Peyer's patch (tissue), 4 donors: ENCODE measurements around the gene LSM12. TPM values are rescaled to one million over a fixed set of nuclear protein-coding genes. Genes with fewer than 3 reads are reported as not detected.

Experiments used
- DNase-seq, 3 donors: peaks; one replicate each; pipeline ENCODE4 v3.0.0-alpha.2; 2017 to 2019
- H3K27ac ChIP-seq, 4 donors: fragments of 200-600 bp; sonication (generic); one replicate each; pipeline ENCODE4 v1.5.1; 2016 to 2019
- H3K27me3 ChIP-seq, 2 donors: fragments of 200-600 bp; sonication (generic); one replicate each; pipeline ENCODE4 v1.5.1; 2019
- H3K36me3 ChIP-seq, 3 donors: fragments of 200-600 bp; sonication (generic); one replicate each; pipeline ENCODE4 v1.5.1; 2016 to 2019
- H3K4me1 ChIP-seq, 4 donors: fragments of 200-600 bp; sonication (generic); one replicate each; pipeline ENCODE4 v1.5.1; 2016 to 2019
- H3K4me3 ChIP-seq, 4 donors: fragments of 200-600 bp; sonication (generic); 1 replicate in 3 of 4; 2 replicates in 1 of 4; pipeline ENCODE4 v1.5.1; 2016 to 2019; ENCODE audit warnings: mild to moderate bottlenecking in 1 of 4
- H3K9me3 ChIP-seq, 4 donors: fragments of 200-600 bp; sonication (generic); one replicate each; pipeline ENCODE4 v1.5.1; 2016 to 2019; ENCODE audit warnings: mild to moderate bottlenecking in 1 of 4
- CTCF ChIP-seq, 6 experiments: fragments of 450-650 bp in 4 of 6; fragments of 200-600 bp in 2 of 6; sonication (generic) in 1 of 6; IDR thresholded peaks; one replicate each; pipeline ENCODE4 v1.5.1; 2017 to 2019; ENCODE audit warnings: antibody characterized with exemption in 6 of 6, mild to moderate bottlenecking in 3 of 6, moderate library complexity in 1 of 6
- POLR2A ChIP-seq, 2 donors: fragments of 450-650 bp; IDR thresholded peaks; one replicate each; pipeline ENCODE4 v1.5.1; 2017; ENCODE audit warnings: antibody characterized with exemption in 2 of 2, mild to moderate bottlenecking in 2 of 2, moderate library complexity in 2 of 2
- total RNA-seq, 4 donors: library from RNA; depleted of rRNA; stranded (reverse); fragments of >200 nt; gene quantifications; one replicate each; pipeline ENCODE4 v1.1.0, GENCODE V29; 2016

LSM12 gene
- total RNA-seq = 10 to 100 TPM; 10.7 to 28.4 (median 26.1) TPM

- Histone ChIP-seq H3K27me3 (no peaks in the 10 kb centered on the region), H3K4me3 (peak within 1 kb of the TSS; percentile 83 to 97 (median 89)), H3K9me3 (no peaks in the 10 kb centered on the region), H3K36me3 (peaks cover 0 to 20% (median 0%) of the 10 kb centered on the region in 3 donors), H3K4me1 (peaks cover under 1 to 37% (median 8%) of the 10 kb centered on the region in 4 donors), H3K27ac (peak within 1 kb of the TSS; percentile 90 to 98 (median 96))
- TF ChIP-seq CTCF (IDR thresholded peaks at IDR 0.05) = no peak
- TF ChIP-seq POLR2A (IDR thresholded peaks at IDR 0.05) = peak; percentile 67 to 73
- peak; percentile 84 to 95 (median 94) for DNase-seq
Observed at GRCh38 chr17:44066204-44066930, at the start of gene LSM12. LSM12 (minus strand) TSS chr17:44066671; CDS start chr17:44066587, 84 bp downstream.

GRCh38 chr17:44115585-44116415, 49.3 kb upstream of the LSM12 start:
- TF ChIP-seq POLR2A (IDR thresholded peaks at IDR 0.05) = no peak
- TF ChIP-seq CTCF (IDR thresholded peaks at IDR 0.05) = peak; percentile 23 to 54 (median 41)
- no peaks in the 10 kb centered on the region for H3K9me3 ChIP-seq
- peaks cover 2 to 40% (median 14%) of the 10 kb centered on the region in 4 donors for H3K4me1 ChIP-seq
- peaks cover 0 to 25% (median 0%) of the 10 kb centered on the region in 3 donors for H3K36me3 ChIP-seq
- DNase-seq = no peak
- H3K27me3 ChIP-seq = no peaks in the 10 kb centered on the region
- H3K27ac ChIP-seq = no peak overlapping the region
- H3K4me3 ChIP-seq = no peak overlapping the region

- H3K4me1 ChIP-seq = peaks cover 9 to 47% (median 21%) of the 10 kb centered on the region in 4 donors
- TF ChIP-seq POLR2A (IDR thresholded peaks at IDR 0.05) (no peak), CTCF (IDR thresholded peaks at IDR 0.05) (no peak)
- H3K27ac ChIP-seq = no peak overlapping the region
- no peak for DNase-seq
- no peak overlapping the region for H3K4me3 ChIP-seq
- H3K9me3 ChIP-seq = no peaks in the 10 kb centered on the region
- peaks cover 0 to 25% (median 0%) of the 10 kb centered on the region in 3 donors for H3K36me3 ChIP-seq
- no peaks in the 10 kb centered on the region for H3K27me3 ChIP-seq
Observed at GRCh38 chr17:44113868-44114840, 47.7 kb upstream of the LSM12 start.

- H3K4me3 ChIP-seq = no peak overlapping the region
- no peaks in the 10 kb centered on the region for H3K9me3 ChIP-seq
- H3K4me1 ChIP-seq = peaks cover 9 to 46% (median 21%) of the 10 kb centered on the region in 4 donors
- H3K27me3 ChIP-seq = no peaks in the 10 kb centered on the region
- H3K36me3 ChIP-seq = peaks cover 0 to 25% (median 0%) of the 10 kb centered on the region in 3 donors
- H3K27ac ChIP-seq = no peak overlapping the region
- TF ChIP-seq POLR2A (IDR thresholded peaks at IDR 0.05) (no peak), CTCF (IDR thresholded peaks at IDR 0.05) (no peak)
- DNase-seq = no peak
Observed at GRCh38 chr17:44113382-44113781, 46.9 kb upstream of the LSM12 start.
